Tibial artery (tissue), 4 donors: ENCODE measurements around the gene ARHGDIA.
"Not testable (repeated sequence)": the region's sequence is repeated elsewhere in the genome, so short reads cannot be mapped to it uniquely, and the experiment has no call there.

Experiments used
- DNase-seq, 2 donors: peaks; one replicate each; pipeline ENCODE4 v3.0.0-alpha.2; 2019
- H3K27ac ChIP-seq, 2 donors: fragments of 200-600 bp; sonication (generic) in 1 of 2; 1 replicate in 1 of 2; 2 replicates in 1 of 2; pipeline ENCODE4 v1.5.1; 2018 to 2019; ENCODE audit warnings: mild to moderate bottlenecking in 1 of 2
- H3K27me3 ChIP-seq, 2 donors: fragments of 200-600 bp; sonication (generic) in 1 of 2; one replicate each; pipeline versions ENCODE4 v1.5.1 to v1.6.0; 2016 to 2019
- H3K36me3 ChIP-seq, 3 donors: fragments of 200-600 bp; sonication (generic) in 2 of 3; one replicate each; pipeline ENCODE4 v1.5.1; 2016 to 2019; ENCODE audit warnings: mild to moderate bottlenecking in 2 of 3
- H3K4me1 ChIP-seq, 4 donors: fragments of 200-600 bp; sonication (generic) in 2 of 4; 1 replicate in 3 of 4; 2 replicates in 1 of 4; pipeline ENCODE4 v1.5.1; 2016 to 2019
- H3K4me3 ChIP-seq, 2 donors: fragments of 200-600 bp; sonication (generic) in 1 of 2; 1 replicate in 1 of 2; 2 replicates in 1 of 2; pipeline ENCODE4 v1.5.1; 2018 to 2019; ENCODE audit warnings: mild to moderate bottlenecking in 2 of 2
- H3K9me3 ChIP-seq, 3 donors: fragments of 200-600 bp; sonication (generic) in 1 of 3; one replicate each; pipeline ENCODE4 v1.5.1; 2016 to 2019
- intact Hi-C: fragments of 100-400 bp; cut with DNase I; formaldehyde crosslinking; loops from one replicate; pipeline ENCODE4 v1.15.0; 2023; ENCODE audit warnings: low total_unique reads
- TF ChIP-seq, protein P1 (sequence below), 2 experiments: fragments of 200-600 bp in 1 of 2; fragments of 450-650 bp in 1 of 2; IDR thresholded peaks; one replicate each; pipeline ENCODE4 v1.5.1; 2017 to 2019; ENCODE audit warnings: antibody characterized with exemption in 2 of 2, mild to moderate bottlenecking in 1 of 2, moderate library complexity in 1 of 2

The ARHGDIA gene

GRCh38 chr17:81842725-81843504 lies 28.2 kb downstream of the ARHGDIA start:
- Histone ChIP-seq H3K4me3 (no peak overlapping the region), H3K27me3 (no peaks in the 10 kb centered on the region), H3K9me3 (no peaks in the 10 kb centered on the region), H3K36me3 (peaks cover 48 to 55% (median 54%) of the 10 kb centered on the region in 3 donors), H3K27ac (no peak overlapping the region), H3K4me1 (peaks cover 0 to 15% (median 0%) of the 10 kb centered on the region in 4 donors)
- intact Hi-C loops = no loop called here
- no peak for DNase-seq
- TF ChIP-seq, protein P1, sequence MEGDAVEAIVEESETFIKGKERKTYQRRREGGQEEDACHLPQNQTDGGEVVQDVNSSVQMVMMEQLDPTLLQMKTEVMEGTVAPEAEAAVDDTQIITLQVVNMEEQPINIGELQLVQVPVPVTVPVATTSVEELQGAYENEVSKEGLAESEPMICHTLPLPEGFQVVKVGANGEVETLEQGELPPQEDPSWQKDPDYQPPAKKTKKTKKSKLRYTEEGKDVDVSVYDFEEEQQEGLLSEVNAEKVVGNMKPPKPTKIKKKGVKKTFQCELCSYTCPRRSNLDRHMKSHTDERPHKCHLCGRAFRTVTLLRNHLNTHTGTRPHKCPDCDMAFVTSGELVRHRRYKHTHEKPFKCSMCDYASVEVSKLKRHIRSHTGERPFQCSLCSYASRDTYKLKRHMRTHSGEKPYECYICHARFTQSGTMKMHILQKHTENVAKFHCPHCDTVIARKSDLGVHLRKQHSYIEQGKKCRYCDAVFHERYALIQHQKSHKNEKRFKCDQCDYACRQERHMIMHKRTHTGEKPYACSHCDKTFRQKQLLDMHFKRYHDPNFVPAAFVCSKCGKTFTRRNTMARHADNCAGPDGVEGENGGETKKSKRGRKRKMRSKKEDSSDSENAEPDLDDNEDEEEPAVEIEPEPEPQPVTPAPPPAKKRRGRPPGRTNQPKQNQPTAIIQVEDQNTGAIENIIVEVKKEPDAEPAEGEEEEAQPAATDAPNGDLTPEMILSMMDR (IDR thresholded peaks at IDR 0.05) = no peak

GRCh38 chr17:81842378-81842724 lies 28.8 kb downstream of the ARHGDIA start:
- H3K27ac ChIP-seq = no peak overlapping the region
- no peaks in the 10 kb centered on the region for H3K27me3 ChIP-seq
- TF ChIP-seq, protein P1 (IDR thresholded peaks at IDR 0.05) = no peak
- no peak overlapping the region for H3K4me3 ChIP-seq
- no peaks in the 10 kb centered on the region for H3K9me3 ChIP-seq
- DNase-seq = no peak
- peaks cover 0 to 15% (median 0%) of the 10 kb centered on the region in 4 donors for H3K4me1 ChIP-seq
- peaks cover 46 to 49% (median 48%) of the 10 kb centered on the region in 3 donors for H3K36me3 ChIP-seq
- intact Hi-C loops = no loop called here

- Histone ChIP-seq H3K4me1 (peaks cover 0 to 15% (median 0%) of the 10 kb centered on the region in 4 donors), H3K9me3 (no peaks in the 10 kb centered on the region), H3K27me3 (no peaks in the 10 kb centered on the region), H3K4me3 (no peak overlapping the region), H3K27ac (no peak overlapping the region), H3K36me3 (peaks cover 41 to 44% (median 43%) of the 10 kb centered on the region in 3 donors)
- DNase-seq = no peak
- intact Hi-C loops = no loop called here
- TF ChIP-seq, protein P1 (IDR thresholded peaks at IDR 0.05) = no peak
Observed at GRCh38 chr17:81841866-81842265, 29.3 kb downstream of the ARHGDIA start.

DNA sequence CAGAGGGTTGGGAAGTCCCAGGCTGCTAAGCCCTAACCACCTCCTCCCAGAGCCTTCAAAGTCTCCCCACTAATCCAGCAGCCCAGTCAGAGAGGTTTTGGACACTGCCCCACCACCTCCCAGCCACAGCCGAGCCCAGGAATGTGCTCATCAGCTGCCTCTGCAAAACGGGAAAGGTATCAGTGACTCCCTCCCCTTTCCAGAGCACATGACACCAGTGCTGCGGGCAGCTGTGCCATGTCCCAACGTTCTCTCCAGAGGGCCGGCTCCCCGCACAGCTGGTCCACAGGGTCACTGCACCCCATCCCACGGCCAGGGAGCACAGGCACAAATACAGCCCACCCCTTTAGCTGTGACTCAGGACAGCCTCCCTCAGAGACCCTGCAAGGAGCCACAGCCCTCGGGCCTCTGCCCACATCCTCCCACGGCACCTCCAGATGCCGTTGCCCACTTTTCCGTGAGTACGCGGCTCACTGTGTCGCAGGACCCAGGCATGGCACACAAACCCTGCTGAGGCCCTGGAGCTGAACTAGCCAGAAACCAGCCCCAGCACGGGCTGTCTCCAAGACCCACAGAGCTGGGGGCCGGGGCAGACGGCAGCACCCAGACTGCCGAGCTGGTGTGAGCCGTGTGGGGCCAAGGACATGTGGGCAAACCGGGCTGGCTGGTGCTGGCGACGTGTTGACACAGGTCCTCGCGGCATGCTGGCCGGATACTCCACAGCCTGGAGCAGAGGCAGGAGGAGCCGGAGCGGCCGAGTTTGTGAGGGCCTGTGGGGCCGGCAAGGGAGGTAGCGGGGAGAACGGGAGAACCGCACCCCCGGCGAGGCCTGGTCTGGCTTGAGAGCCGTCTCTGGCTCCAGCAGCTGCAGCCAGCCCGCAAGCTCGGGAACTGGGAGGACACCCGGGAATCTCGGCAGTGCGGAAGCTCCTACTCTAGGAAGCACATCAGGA lies 30.0 kb downstream of the ARHGDIA start:
- Histone ChIP-seq H3K36me3 (peaks cover 34 to 37% (median 36%) of the 10 kb centered on the region in 3 donors), H3K27me3 (no peaks in the 10 kb centered on the region), H3K4me3 (no peak overlapping the region), H3K4me1 (peaks cover 0 to 15% (median 0%) of the 10 kb centered on the region in 4 donors), H3K9me3 (no peaks in the 10 kb centered on the region), H3K27ac (no peak overlapping the region)
- TF ChIP-seq, protein P1 (IDR thresholded peaks at IDR 0.05) = no peak
- DNase-seq = no peak
- intact Hi-C loops = no loop called here

DNA sequence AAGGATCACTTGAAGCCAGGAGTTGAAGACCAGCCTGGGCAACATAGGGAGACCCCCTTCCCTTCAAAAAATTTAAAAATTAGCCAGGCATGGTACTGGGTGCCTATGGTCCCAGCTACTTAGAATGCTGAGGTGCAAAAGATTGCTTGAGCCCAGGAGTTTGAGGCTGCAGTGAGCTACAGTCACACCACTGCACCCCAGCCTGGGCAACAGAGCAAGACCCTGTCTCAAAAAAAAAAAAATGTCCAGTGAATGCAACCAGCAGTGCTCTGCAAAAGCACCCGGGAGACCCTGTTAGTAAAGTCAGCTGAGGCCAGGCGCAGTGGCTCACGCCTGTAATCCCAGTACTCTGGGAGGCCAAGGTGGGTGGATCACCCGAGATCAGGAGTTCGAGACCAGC lies 31.1 kb downstream of the ARHGDIA start:
- Histone ChIP-seq H3K36me3 (peaks cover 23 to 26% (median 25%) of the 10 kb centered on the region in 3 donors), H3K4me1 (peaks cover 0 to 15% (median 0%) of the 10 kb centered on the region in 4 donors)
- H3K27me3 ChIP-seq, DNase-seq, H3K4me3 ChIP-seq, H3K9me3 ChIP-seq, intact Hi-C loops, H3K27ac ChIP-seq: not testable (repeated sequence)
